ENCODE data around the gene UQCRC1.

UQCRC1 gene

DNA sequence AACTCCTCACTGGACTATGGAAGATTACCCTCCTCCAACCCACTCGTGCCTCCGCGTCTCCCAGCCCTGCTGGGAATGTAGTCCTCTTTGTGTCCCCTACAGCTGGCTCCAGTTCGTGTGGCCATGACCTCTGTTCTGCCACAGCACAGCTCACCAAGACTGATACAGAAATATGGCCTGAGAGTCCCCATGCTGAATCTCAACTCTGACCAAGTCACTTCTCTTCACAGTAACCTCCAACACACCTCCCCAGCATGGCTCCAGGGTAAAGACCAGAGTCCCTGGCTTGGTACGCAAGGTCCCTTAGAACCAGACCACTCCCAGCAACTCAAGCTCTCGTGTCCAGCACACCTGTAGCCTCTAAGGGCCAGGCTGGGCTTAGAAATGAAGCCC is 12.0 kb downstream of the UQCRC1 start:
- no peak for DNase-seq

DNA sequence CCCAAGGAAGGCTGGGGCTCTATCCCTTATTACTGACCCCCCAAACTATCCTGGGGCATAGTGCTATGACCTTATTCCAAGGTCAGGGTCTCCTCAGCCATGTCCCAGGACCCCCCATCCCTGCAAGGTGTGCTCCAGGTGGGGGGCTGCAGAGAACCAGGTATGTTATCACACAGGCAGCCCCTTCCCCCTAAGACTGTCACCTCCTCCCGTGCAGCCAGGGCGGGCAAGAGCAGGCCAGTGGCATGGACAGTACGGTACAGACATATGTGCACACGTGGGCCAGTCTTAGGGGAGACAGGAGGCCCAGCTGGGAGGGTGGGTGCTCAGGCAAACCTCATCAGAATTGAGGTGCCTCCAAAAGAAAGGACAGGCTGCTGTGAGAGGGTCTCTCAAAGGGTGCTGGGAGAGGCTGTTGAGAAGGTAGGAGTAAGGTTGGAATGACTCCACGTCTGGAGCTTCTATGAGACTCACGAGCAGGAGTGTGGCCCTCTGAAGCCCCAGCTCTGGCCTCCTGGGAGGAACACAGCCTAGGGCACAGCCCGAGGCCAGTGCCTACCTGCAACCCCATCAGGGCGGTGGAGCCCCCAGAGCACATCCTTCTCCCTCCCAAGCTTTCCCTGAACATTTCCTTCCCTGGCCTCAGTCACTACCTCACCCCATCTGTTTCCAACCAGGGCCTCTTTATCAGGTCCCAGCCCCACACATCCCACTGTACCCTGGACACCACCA is 12.6 kb downstream of the UQCRC1 start:
- DNase-seq = no peak

DNA sequence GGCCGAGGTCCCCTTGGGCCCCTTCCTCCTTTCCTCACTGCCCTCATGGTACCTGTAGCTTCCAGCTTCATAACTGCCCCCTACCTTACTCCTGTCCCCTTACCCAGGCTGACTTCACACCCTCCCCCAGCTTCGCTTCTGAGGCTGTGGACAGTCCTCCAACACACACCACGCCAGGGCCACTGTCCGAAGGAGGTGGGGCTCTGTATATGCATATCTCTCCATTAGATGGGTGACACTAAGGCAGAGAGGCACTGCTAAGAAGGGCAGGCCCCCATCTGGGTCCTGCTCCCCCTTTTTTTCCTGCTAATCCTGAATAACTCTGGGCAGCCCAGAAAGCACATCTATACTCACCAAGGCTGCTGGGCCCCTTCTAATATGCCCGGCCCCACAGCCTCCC is 13.3 kb downstream of the UQCRC1 start:
- no peak for DNase-seq

DNA sequence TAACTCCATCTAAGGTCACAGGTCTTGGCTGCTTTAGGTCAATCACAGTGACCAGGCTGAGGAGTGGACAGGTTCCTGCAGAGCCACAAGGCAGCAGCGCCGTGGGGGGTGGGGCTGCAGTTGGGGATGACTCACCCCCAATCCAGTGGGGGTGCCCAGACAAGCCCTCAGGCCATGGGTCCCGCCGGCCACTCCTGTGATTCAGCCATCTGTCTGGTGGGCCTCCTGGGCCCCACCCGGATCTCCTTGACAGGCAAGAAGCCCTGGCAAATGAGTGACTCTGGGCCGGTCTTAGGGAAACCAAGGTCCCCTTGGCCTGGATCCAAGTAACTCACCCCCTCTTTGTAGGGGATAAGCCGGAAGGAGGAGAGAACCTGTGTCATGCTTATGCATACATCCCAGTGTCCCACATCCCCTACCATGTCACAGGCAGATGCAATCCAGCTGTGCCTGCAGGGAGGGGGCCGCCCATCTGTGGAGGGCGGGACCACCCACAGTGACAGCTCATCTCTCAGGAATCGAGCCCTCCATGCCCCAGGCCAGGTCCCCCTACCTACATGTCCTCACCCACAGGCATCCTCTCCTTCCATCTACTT is 13.8 kb downstream of the UQCRC1 start:
- no peak for DNase-seq

DNA sequence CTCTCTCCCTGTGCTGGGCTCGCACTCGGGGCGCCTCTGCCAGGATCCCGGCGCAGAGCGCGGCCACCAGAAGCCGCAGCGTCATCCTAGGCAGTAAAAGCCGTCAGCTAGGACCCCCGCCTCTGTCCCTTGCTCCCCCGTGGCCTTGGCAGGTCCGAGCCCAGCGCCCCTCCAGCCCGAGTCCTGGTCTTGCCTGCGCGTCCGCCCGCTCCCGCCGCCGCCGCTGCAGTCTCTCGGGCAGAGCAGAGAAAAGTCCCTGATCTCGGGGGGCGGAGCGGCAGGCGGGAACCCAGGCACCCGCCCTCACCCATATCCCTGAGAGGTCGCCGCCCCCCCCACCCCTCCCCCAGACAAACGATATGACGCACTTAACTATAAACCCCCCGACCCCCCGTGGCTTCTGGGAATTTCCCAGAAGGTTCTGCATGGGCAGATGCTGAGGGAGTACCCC is 14.3 kb downstream of the UQCRC1 start, which contains the start of gene COL7A1:
TSS of gene COL7A1 (minus strand) at position 255 of the 451 bp plus-strand sequence. CDS start at position 85, 170 bp downstream.
- no peak for DNase-seq

DNA sequence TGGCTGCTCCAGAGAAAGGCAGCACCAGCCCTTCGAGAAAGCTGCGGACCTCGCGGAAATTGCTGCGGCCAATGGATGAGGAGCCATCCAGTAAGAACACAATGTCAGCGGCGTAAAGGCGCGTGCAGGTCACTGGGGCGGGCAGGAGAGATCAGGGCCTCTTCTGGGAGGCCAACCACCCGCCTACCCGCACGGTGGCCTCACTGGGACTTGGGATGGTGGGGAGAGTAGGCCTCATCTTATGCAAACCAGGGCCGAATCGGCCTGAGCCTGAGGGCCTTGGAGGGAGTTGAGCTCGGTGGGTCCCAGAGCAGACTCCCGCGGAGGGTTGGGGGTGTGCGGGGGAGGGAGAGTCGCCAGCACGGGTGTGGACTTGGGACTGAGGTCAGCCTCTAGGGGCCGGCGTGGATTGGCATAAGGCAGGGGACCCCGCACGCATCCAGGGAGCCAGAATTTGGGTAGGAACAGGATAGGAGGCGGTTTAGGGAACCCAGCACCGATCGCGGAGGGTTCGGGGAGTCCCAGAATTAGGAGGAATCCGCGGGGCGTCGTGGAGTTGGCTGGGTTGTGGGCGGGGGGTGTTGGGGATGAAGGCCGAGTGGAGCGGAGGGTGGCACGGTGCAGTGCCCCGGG is 14.9 kb downstream of the UQCRC1 start:
- no peak for DNase-seq

DNA sequence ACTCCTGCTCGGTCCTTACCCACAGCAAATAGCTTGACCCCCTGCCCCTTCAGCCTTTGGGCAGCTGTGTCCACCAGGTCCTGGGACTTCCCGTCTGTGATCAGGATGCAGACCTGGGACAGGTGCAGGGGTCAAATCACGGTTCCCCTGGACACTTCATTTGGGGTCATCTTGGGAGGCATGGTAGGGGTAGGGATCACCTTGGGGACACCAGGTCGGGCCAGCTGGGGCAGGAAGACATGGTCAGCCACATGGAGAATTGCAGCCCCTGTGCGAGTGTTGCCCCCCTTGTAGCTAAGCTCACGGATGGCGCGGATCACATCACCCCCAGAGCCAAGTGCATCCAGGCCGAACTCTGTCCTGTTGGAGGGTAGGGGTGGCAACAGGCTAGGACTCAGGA is 16.1 kb downstream of the UQCRC1 start:
- no peak for DNase-seq

DNA sequence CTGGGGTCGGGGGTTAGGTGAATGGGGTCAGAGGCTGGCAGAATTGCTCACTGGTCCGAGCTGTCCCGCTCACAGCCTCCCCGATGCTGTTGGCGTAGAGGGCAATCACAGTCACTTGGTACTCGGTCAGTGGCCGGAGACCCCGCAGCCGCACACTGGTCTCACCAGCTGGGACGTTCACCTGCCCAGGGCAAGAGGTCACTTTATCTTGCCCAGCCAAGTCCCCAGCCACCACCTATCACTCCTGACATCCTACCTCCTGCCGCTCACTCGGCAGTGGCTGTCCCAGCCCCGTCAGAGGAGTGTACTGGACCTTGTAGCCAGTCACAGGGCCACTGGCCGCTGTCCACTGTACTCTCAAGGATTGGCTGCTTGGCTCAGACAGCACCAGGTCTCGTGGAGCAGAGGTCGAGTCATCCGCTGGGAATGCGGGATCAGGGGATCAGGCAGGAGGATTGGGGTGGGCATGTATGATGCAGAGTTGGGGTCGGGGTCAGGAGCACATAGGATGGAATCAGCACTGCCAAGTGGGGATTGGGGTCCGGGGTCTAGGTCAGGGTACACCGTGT is 16.8 kb downstream of the UQCRC1 start:
- no peak for DNase-seq

DNA sequence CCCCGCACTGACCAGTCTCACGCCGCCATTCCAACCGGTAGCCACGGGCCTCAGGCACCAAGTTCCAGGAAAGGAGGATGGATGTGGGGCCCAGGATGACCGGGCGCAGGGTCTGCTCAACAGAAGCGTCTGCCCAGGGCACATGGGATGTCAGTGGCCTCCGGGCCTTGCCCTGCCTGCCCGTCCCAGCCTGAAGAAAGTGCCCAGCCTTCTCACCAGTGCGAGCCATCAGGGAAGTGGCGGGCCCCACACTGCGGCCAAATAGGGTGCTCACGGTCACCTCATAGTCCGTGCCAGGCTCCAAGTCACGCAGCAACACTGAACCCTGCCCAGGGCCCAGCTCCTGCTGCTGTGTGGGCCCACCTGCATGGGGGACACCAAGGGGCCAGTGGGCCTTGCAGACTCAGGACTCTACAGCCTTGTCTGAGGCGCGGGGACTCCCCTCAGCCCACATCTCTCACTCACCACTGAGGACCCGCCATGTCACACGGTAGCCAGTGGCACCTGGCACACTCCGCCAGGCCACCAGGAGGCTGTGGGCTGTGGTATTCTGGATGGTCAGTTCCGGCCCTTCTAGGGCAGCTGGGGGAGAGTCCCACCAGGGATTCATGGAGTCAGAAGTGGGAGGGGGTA is 17.4 kb downstream of the UQCRC1 start:
- no peak for DNase-seq

DNA sequence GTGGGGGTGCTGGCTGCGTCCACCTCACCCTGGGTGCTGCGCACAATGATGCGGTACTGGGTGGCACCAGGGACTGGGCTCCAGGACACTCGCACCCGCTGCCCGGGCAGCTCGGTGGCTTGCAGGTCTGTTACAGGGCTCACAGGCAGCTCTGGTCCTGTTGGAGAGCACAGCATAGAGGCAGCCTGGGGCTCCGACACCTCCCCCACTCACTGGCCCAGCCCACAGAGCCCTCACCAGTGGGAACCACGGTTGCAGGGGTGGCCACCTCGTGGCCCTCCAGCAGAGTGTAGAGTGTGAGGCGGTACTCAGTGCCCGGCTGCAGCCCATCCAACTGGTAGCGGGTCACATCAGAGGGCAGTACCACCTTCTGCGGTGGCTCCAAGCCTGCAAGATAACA is 18.0 kb downstream of the UQCRC1 start:
- no peak for DNase-seq

DNA sequence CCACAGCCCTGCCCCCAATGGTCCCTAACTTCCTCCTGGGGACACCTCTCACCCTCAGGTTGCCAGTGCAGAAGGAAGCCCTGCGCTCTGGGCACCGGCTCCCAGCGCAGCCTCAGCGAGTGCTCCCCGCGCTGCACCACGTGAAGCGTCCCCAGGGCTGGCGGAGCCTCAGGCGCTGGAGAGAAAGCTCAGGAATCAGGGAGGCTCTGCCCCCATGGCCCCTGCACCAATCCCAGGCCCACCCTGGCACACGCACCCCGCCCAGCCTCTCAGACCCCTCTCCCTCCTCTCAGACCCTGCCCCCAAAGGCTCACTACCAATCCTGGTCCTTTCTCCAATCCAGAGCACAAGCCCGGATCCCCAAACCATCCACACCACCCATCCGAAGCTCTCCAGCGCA is 21.2 kb downstream of the UQCRC1 start:
- DNase-seq = no peak

DNA sequence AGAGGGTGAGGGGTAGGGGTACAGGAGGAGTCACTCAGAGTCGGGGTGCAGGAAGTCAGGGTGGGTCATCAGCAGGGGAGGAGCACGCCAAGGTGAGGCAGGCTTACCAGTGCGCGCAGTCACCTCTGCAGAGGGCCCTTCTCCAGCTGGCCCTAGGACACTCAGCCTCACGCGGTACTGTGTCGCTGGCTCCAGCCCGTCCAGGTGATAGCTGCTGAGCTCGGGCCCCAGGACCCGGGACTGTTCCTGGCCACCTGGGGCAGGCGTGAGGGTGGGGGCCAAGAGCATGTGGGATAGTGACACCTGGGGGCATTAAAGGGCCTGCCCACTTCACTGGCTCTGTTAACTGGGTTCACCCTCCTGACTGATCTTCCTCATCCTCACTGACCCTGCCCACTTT is 21.8 kb downstream of the UQCRC1 start:
- DNase-seq = no peak

DNA sequence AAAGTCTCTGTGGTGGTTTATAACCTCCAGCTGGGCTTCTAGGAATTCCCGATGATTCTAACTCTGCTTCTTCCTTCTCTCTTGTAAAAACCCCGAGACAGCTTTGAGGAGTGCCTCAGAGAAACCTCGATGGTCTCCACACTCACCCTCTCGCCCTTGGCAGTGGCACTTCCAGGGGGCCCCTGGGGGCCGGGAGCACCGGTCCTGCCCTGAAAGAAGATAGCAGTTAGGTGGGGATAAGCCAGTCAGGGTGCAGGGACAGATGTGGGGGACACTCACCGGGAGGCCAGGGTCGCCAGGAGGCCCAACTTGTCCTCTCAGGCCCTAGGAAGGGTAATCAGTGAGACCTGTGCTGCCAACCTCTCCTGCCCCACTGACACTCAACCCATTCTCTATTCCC is 24.0 kb downstream of the UQCRC1 start:
- no peak for DNase-seq

DNA sequence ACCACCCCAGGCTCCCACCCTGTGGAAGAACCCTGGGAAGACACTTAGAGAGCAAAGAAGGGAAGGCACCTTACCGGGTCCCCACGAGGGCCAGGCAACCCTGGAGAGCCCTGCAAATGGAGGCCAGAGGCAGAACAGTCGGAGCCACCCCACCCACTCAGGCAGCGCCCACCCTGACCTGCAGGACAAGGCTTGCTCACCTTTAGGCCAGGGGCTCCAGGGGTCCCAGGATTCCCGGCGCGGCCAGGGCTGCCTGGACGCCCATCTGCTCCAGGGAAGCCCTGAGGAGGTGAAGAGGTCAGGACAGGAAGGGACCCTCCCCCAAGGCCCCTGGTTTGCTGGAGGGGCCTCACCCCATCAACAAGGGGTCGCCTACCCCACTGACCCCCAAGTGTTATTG is 24.6 kb downstream of the UQCRC1 start:
- DNase-seq = no peak

DNA sequence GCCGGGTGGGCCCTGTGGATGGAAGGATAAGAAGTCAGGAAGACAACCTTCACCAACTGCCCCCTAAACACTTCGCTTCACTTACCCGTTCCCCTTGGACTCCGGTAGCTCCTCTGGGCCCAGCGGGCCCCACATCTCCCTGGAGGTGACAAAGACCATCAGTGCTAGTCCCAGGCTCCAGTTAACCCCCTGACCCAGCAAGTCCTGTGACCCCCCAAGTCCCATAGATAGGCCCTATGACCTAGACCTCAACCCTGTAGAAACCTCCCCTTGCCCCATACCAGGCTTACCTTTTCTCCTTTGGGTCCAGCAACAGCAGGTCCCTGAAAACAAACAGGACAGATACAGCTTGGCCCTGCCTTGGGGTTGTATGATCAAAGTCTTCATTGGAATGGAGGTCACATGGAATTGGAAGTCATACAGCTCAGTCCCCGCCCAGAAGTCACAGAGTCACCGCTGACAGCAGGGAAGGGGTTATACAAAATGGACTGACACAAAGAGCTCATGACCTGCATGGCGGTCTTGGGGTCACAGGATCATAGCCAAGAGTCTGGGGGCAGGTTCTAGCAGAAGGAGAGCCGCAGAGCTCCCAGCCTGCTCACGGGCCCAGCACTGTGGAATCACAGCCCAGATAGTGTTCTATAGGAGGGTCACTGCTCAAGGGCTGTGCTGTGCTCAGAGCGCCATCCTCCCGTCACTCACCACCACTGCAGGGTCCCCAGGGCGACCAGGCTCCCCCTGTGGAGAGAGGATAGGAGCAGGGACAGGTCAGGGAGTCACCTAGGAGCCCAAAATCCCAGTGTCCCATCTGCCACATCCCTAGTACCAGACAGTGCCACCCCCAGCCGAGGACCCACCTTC is 27.6 kb downstream of the UQCRC1 start:
- DNase-seq = no peak

DNA sequence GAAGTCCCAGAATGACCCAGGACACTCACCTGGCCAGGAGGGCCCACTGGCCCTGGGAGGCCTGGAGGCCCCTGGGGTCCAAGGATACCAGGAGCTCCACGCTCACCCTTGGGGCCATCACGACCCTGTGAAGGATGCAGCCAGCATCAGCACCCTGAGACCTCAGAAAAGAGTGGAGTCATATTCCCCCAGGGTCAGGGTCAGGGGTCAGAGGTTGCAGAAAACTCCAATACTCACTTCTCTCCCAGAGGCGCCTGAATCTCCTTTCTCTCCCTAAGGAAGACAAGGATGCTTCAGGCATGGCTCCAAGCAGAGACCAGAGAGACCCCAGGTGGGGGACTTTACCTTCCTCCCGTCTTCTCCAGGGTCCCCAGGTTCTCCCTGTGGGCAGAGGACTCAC is 32.8 kb downstream of the UQCRC1 start:
- DNase-seq = no peak

DNA sequence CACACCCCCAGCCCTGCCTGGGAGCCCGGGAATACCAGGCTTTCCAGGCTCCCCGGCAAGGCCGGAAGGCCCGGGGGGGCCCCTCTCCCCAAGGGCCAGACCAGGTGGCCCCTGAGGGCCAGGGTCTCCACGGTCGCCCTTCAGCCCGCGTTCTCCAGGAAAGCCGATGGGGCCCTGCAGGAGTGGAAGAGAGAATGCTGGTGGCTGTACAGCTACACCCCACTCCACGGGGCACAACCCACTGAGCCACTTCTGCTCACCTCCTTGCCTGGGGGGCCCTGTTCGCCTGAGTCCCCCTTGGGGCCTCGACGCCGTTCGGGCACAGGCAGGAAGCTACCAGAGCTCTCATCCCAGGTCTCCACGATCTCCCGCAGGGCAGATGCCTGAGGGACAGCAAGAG is 34.1 kb downstream of the UQCRC1 start:
- DNase-seq = no peak

DNA sequence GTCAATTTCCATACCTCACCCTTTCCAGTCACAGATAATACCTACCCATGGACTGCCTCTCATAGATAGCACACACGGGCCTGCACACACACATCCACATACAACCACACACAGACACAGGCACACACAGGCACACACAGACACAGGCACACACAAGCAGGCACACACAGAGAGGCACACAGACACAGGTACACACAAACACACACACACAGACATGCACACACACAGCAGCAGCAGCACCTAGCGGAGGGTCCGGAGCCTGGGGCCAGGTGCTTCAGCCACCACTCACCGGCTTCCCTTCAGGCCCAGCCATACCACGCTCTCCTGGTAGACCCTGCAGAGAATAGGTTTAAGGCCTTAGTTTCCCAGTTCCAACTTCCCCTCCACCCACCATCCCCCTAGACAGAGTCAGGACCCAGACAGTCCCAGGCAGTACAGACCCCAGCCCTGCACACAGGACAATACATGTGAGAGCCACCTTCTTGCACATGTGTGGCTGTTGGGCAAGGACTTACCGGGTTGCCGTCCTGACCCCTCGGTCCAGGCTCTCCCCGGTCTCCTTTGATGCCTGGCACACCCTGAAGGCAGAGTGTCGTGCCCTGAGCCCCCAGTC is 35.4 kb downstream of the UQCRC1 start:
- no peak for DNase-seq

DNA sequence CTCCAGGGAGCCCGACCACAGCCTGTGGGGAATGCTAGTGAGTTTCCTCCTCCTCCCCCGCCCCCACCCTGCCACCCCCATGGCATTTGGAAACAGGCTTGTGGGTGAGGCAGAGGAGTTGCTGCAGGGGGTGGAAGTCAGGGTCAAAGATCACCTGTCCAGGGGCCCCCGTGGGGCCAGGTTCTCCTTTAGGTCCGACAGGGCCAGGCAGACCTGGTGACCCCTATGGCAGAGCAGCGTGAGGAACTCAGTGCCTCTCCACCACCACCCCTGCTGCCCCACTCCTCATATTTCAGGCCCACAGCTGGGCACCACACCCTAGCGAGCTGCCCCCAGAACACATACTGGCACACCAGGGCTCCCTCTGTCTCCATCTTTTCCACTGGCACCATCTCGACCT is 36.9 kb downstream of the UQCRC1 start:
- DNase-seq = no peak

DNA sequence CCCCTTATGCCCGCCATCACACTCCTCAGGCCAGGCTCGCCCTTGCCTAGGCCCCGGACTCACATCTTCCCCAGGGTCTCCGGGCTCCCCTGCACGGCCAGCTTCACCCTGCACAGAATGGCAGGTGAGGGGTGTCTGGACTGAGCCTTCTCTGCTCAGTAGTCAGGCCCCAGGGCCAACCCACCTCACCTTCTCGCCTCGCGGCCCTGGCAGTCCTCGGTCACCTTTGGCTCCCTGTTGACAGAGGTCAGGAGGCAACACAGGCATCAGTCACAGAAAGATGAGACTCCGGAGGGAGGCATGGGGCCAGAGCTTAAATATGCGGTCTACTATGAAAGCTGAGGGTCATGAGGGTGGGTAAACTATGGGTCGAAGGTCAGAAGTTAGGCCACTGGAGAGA is 37.5 kb downstream of the UQCRC1 start:
- no peak for DNase-seq

DNA sequence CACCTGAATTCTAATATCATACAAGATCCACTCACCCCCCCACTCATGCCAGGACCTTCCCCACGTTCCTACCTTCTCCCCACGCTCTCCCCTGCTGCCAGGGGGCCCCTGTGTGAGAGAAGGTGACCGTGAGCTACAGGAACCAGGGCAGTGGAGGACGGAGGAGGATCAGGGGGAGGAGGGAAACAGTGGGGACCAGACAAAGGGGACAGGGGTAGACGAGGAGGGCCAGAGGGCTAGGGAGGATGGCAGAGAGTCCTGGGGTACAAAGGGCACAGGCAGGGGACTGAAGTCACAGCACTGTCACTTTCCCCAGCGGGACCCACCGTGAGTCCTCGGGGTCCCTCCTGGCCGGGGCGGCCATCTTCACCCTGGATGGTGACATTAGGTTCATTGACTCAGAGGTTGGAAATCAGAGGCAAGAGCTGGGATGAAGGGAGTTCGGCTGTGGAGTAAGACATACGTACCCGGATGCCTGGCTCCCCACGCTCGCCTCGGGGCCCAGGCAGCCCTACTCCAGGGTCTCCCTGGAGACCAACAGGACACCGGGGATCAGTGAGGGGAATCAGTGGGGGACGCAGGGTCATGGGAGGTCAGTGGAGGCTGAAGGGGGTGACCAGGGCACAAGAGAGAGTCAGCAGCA is 39.5 kb downstream of the UQCRC1 start:
- DNase-seq = no peak

DNA sequence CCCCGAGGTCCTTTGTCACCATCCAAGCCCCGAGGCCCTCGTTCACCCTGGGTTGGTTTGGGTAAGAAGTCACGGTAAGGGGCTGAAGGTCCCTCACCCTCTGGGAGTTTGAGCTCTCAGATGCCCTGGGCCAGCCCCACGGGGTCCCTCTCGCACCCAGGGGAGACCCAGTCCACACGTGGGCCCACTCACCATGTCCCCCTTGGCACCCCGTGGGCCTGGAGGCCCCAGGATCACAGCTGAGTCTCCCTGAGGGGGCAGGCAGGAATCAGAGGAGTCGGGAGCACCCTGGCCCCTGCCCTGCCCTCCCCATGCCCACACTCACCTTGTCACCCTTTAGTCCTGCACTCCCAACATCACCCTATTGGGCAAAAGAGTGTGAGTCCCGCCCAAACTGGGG is 40.0 kb downstream of the UQCRC1 start:
- no peak for DNase-seq
